K562 (cell line): ENCODE measurements around the gene NTNG1. TPM values are rescaled to one million over a fixed set of nuclear protein-coding genes. Genes with fewer than 3 reads are reported as not detected.

Experiments used
- ATAC-seq: fragments of 200-7000 bp; cut with Tn5 transposase; 3 replicates; pipeline ENCODE4 v1.9.1; 2020; ENCODE audit warnings: moderate library complexity
- BruUV-seq: library from RNA; stranded (reverse); fragments of 400-500 nt; replicated peaks from 2 replicates; lab custom pipeline; 2021; lab: Mats Ljungman, UMichigan
- CTCF ChIA-PET: fragments of 300-600 bp; formaldehyde crosslinking; extraction: SDS; loops from one replicate; lab custom pipeline; 2021; ENCODE audit warnings: low intra/inter-chr PET ratio; lab: Yijun Ruan, JAX
- POLR2A ChIA-PET: fragments of 300-600, 350-650 bp; sonication (Branson Sonifier 250); formaldehyde crosslinking; extraction: SDS; loops from one replicate; lab custom pipeline; 2021; ENCODE audit warnings: antibody characterized with exemption, inconsistent platforms; lab: Yijun Ruan, JAX
- DNase-seq, 4 experiments: peaks; one replicate each; pipeline versions ENCODE4 v3.0.0 to v3.0.0-alpha.2; 2011 to 2018; ENCODE audit warnings: low spot score in 3 of 4, mixed read lengths in 3 of 4; ENCODE audit errors: extremely low read depth in 1 of 4
- FAIRE-seq: peaks from 2 replicates; lab custom pipeline; 2011; peaks lifted over from hg19 to GRCh38; lab: Jason Lieb, UNC
- H2AFZ ChIP-seq: 2 replicates; pipeline ENCODE4 v1.6.0; 2011; ENCODE audit warnings: low read depth, low read length, control low read depth, inconsistent platforms
- H3K27ac ChIP-seq: fragments of 200-600 bp; 3 replicates; pipeline ENCODE4 v1.8.0; 2011; ENCODE audit warnings: low read depth, mild to moderate bottlenecking, control low read depth, inconsistent platforms, low read length, moderate library complexity, mixed read lengths; ENCODE audit errors: extremely low read depth
- H3K27me3 ChIP-seq, 2 experiments: fragments of 300-600 bp in 1 of 2; 2 replicates in 1 of 2; 3 replicates in 1 of 2; pipeline versions ENCODE4 v1.6.0 to v1.8.0; 2011; ENCODE audit warnings: inconsistent platforms in 2 of 2, low read length in 2 of 2, mild to moderate bottlenecking in 1 of 2, mixed read lengths in 1 of 2, moderate library complexity in 1 of 2; ENCODE audit not compliant: control insufficient read depth in 2 of 2, insufficient read depth in 2 of 2
- H3K36me3 ChIP-seq: fragments of 300-600 bp; 3 replicates; pipeline ENCODE4 v1.8.0; 2011; ENCODE audit warnings: mild to moderate bottlenecking, low read length, inconsistent platforms; ENCODE audit not compliant: control insufficient read depth, insufficient read depth
- H3K4me1 ChIP-seq, 2 experiments: fragments of 200-600 bp in 1 of 2; replicated peaks in 1 of 2; 2 replicates in 1 of 2; 3 replicates in 1 of 2; pipeline versions ENCODE4 v1.5.1 to v1.8.0; 2011; ENCODE audit warnings: inconsistent platforms in 2 of 2, low read length in 2 of 2, mild to moderate bottlenecking in 1 of 2, mixed read lengths in 1 of 2, moderate library complexity in 1 of 2; ENCODE audit not compliant: control insufficient read depth in 2 of 2, insufficient read depth in 2 of 2
- H3K4me2 ChIP-seq: 2 replicates; pipeline ENCODE4 v1.6.1; 2011; ENCODE audit warnings: low read length, control low read depth, inconsistent platforms, mixed read lengths; ENCODE audit not compliant: insufficient read depth
- H3K4me3 ChIP-seq: fragments of 200-600 bp; sonication (generic), shearing (Covaris generic); 2 replicates; pipeline ENCODE4 v1.5.1; 2016; ENCODE audit warnings: control low read depth, inconsistent platforms
- H3K79me2 ChIP-seq: fragments of 200-600 bp; 3 replicates; pipeline ENCODE4 v1.8.0; 2011; ENCODE audit warnings: low read length, inconsistent platforms; ENCODE audit not compliant: control insufficient read depth, insufficient read depth
- H3K9ac ChIP-seq, 2 experiments: 2 replicates each; pipeline versions ENCODE4 v1.6.0 to v1.6.1; 2011; ENCODE audit warnings: low read depth in 2 of 2, low read length in 2 of 2, control low read depth in 1 of 2, inconsistent platforms in 1 of 2, mild to moderate bottlenecking in 1 of 2, mixed read lengths in 1 of 2; ENCODE audit not compliant: insufficient read depth in 1 of 2
- H3K9me1 ChIP-seq: one replicate; pipeline ENCODE4 v1.6.0; 2011; ENCODE audit warnings: inconsistent platforms, mild to moderate bottlenecking, low read length, moderate library complexity; ENCODE audit not compliant: control insufficient read depth, insufficient read depth
- H3K9me3 ChIP-seq: replicated peaks from 2 replicates; pipeline ENCODE4 v1.5.1; 2011; ENCODE audit warnings: low read depth, low read length, inconsistent platforms; ENCODE audit not compliant: control insufficient read depth, insufficient read depth
- H4K20me1 ChIP-seq: replicated peaks from 2 replicates; pipeline ENCODE4 v1.6.1; 2011; ENCODE audit warnings: low read length, inconsistent platforms, mixed read lengths; ENCODE audit not compliant: control insufficient read depth, insufficient read depth
- ARNT ChIP-seq, 2 experiments: fragments of 450-650 bp; IDR thresholded peaks; 2 replicates each; pipeline ENCODE4 v1.6.1; 2016; ENCODE audit warnings: mild to moderate bottlenecking in 1 of 2
- BCL6 ChIP-seq: fragments of 250-450 bp; sonication (Bioruptor Pico); IDR thresholded peaks from 2 replicates; pipeline ENCODE4 v1.4.0; 2020
- HMG20B ChIP-seq: fragments of 250-450 bp; sonication (Bioruptor Pico); IDR thresholded peaks from 2 replicates; pipeline ENCODE4 v1.5.0; 2021; ENCODE audit warnings: mild to moderate bottlenecking
- WGBS: fragments of 100-300 bp; shearing (Covaris generic); methylation state at CpG from one replicate; pipeline ENCODE4 v1.1.6; 2016; ENCODE audit warnings: low coverage, mixed read lengths; ENCODE audit not compliant: insufficient coverage; ENCODE audit errors: missing lambda C conversion rate; 5-methylcytosine and 5-hydroxymethylcytosine counted together
- in situ Hi-C: fragments of 300-500 bp; cut with MboI; formaldehyde crosslinking; loops from 4 replicates; pipeline ENCODE4 v1.15.0; 2018; ENCODE audit warnings: inconsistent platforms, mixed read lengths
- intact Hi-C: fragments of 100-400 bp; cut with micrococcal nuclease; formaldehyde crosslinking; loops from 2 replicates; pipeline ENCODE4 v1.14.2; 2022
- polyA plus RNA-seq, 8 experiments: library from polyadenylated mRNA; depleted of rRNA in 4 of 8; stranded (reverse) in 5 of 8; unstranded in 3 of 8; fragments of >200 nt; fragmentation: Nextera tagmentation in 2 of 8; fragmentation: Illumina TruSeq in 1 of 8; extraction: Ambion mirVana in 2 of 8; extraction: Trizol in 1 of 8; gene quantifications; 2 replicates each; pipeline versions ENCODE4 v1.2.1 to v1.2.3, GENCODE V29; 2011 to 2014; ENCODE audit warnings: inconsistent platforms in 1 of 8, missing spikeins in 1 of 8
- total RNA-seq, 7 experiments: library from RNA; depleted of rRNA in 6 of 7; stranded (reverse); fragments of >200 nt in 6 of 7; fragmentation: Illumina TruSeq in 2 of 7; extraction: Trizol in 2 of 7; gene quantifications; 2 replicates each; pipeline versions ENCODE4 v1.2.1 to v1.2.3, GENCODE V29; 2011 to 2021; ENCODE audit warnings: low replicate concordance in 1 of 7
- TF ChIP-seq, protein P1 (sequence below): sonication (generic); formaldehyde crosslinking; IDR thresholded peaks from 2 replicates; pipeline ENCODE4 v1.8.1; 2023; ENCODE audit warnings: mild to moderate bottlenecking, missing genetic modification reagents

NTNG1 gene
- total and polyA plus RNA-seq, 9 of the 15 experiments (the other 6 are each of a cell fraction or from before 2014, with no cell fraction given) = not detected

DNA sequence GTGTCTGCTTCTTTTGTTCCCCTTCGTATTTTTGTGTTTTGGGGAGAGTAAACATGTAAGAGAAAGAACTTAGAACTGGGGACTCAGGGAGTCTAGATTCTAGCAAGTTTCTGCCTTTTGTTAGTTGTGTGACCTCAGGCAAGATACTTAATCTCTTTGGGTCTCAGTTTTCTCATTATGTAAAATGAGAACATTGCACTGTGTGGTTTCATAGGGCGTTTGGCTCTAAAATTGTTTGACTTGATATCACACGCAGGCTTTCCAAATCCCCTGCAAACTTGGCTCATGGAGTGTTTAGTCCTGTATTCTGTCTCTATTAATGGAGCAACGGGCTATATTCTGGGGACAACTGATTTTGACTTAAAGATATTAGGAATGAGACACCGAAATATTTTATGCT is 57.7 kb downstream of the NTNG1 start:
- in situ Hi-C loops = no loop called here

DNA sequence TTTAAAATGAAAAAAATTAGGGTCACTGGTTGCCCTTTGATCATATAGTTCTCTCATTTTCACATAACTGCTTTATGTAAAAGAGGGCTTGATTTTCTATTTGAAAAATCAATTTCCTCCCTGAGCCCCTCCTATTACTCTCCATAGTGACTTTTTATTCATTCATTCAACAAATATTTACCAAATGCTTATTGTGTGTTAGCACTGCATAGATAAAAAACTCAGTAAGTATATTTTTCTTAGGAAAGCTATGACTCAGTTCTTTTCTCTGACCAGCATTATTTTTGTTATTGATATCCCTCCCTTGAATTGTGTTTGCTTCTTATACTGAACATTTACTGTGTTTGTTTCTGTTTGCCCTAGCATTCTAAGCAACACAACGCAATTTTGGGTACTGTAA is 59.8 kb downstream of the NTNG1 start:
- Histone ChIP-seq H3K4me1 (no peaks in the 10 kb centered on the region), H3K9me1 (no peaks in the 10 kb centered on the region), H3K4me2 (no peak overlapping the region), H3K4me3 (no peak overlapping the region), H3K27me3 (no peaks in the 10 kb centered on the region), H3K27ac (no peak overlapping the region), H4K20me1 (no peaks in the 10 kb centered on the region), H3K9ac (no peak overlapping the region), H3K79me2 (no peaks in the 10 kb centered on the region), H2AFZ (no peak overlapping the region), H3K9me3 (no peaks in the 10 kb centered on the region), H3K36me3 (no peaks in the 10 kb centered on the region)
- ATAC-seq (no peak), FAIRE-seq (no peak), DNase-seq (no peak)
- POLR2A ChIA-PET = no interaction called here
- BruUV-seq = no TSS peak
- intact Hi-C loops (no loop called here), in situ Hi-C loops (no loop called here)
- CTCF ChIA-PET = no interaction called here
- TF ChIP-seq HMG20B = no peak
- TF ChIP-seq, protein P1, sequence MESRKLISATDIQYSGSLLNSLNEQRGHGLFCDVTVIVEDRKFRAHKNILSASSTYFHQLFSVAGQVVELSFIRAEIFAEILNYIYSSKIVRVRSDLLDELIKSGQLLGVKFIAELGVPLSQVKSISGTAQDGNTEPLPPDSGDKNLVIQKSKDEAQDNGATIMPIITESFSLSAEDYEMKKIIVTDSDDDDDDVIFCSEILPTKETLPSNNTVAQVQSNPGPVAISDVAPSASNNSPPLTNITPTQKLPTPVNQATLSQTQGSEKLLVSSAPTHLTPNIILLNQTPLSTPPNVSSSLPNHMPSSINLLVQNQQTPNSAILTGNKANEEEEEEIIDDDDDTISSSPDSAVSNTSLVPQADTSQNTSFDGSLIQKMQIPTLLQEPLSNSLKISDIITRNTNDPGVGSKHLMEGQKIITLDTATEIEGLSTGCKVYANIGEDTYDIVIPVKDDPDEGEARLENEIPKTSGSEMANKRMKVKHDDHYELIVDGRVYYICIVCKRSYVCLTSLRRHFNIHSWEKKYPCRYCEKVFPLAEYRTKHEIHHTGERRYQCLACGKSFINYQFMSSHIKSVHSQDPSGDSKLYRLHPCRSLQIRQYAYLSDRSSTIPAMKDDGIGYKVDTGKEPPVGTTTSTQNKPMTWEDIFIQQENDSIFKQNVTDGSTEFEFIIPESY = no peak
- no peak for TF ChIP-seq BCL6 (CRISPR knock-in tag)
- whole genome bisulfite sequencing = 0% methylated on average over 1 of the region's 1 CpG

More for the DNA sequence above, 57.7 kb downstream of the NTNG1 start:
- POLR2A ChIA-PET = no interaction called here
- H3K27me3 ChIP-seq = no peaks in the 10 kb centered on the region
- no peak overlapping the region for H2AFZ ChIP-seq
- H3K9me1 ChIP-seq = no peaks in the 10 kb centered on the region
- CTCF ChIA-PET = no interaction called here
- intact Hi-C loops = no loop called here
- no peak for TF ChIP-seq ARNT (IDR thresholded peaks at IDR 0.05)
- BruUV-seq = no TSS peak
- H3K4me1 ChIP-seq = no peaks in the 10 kb centered on the region
- H3K4me3 ChIP-seq = no peak overlapping the region
- no peaks in the 10 kb centered on the region for H4K20me1 ChIP-seq
- no peak overlapping the region for H3K9ac ChIP-seq
- ATAC-seq (no peak), FAIRE-seq (no peak), DNase-seq (no peak)
- under 1% methylated on average over 5 of the region's 5 CpGs for WGBS
- no peaks in the 10 kb centered on the region for H3K9me3 ChIP-seq
- no peaks in the 10 kb centered on the region for H3K79me2 ChIP-seq
- H3K27ac ChIP-seq = no peak overlapping the region
- H3K36me3 ChIP-seq = no peaks in the 10 kb centered on the region
- H3K4me2 ChIP-seq = no peak overlapping the region
